NAMALWA (cell line): ENCODE results near the gene AKAP13.

Experiments
- DNase-seq: peaks from one replicate; pipeline ENCODE4 v3.0.0-alpha.2; 2015; ENCODE audit warnings: low spot score

AKAP13 gene

DNA sequence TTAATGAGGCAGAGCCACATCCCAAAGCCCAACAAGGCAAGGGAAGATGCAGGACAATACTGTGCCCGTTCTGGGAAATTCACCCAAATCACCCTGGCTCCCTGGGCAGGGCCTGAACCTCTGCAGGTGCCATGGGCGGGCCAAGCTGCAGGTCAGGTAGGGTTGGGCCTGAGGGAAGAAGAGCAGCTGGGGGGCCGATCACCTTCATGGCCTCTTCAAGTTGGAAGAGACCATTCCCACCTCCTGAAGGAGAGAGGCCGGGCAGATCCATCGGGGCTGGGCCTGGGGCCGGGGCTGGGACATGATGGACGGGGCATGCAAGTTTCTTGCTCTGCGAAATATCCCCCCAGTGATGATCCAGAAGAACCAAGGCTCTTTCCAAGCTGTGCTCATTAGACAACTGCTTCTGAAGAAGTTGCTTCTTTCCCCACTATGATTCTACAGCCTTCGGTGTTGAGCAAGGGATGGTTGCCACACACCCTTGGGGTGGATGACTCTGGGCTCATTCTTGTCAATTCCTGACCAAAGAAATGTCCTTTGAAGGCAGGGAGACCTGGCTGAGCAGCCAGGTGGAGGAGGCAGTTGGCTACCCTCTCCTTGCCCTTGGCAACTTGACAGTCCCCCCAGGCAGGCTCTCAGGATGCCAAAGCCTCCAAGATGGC lies 376.1 kb downstream of the AKAP13 start:
- no peak for DNase-seq

DNA sequence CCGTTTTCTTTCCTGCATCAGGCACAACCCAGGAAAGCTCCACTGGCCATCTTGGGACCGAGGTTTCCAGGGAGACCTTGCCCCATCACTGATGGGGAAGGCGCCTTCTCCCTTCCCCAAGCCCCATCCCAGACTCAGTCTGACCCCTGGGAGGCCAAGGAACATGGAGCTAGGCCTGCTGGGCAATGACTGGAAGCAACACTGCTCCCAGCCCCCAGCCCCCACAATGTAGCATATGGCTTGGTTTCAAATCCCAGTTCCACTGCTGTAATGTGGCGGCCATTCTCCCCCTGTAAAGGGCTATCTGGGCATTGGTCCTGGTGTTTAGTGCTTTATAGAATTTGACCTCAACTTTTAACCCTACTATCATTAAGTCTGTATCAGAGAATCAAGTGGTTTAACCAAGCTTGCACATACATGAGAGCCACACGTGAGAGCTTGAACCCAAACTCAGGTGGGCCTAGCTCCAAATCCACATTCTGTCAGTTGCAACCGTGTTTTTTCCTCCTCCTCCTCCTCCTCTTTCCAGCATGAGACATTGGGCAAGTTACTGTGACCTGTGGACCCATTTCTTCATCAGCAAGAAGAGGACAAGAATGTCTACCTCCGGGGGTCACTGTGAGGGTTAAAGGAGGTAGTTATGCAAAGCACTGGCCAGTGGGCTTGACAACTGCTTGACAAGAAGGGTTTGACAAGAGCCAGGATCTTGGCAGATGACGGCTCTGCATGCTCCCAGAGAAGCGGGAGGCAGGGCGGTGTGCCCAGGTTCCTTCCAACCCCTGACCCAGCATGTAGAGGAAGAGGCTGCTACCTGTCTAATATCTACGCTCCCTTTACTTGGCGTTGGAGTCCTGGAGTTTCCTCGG lies 376.9 kb downstream of the AKAP13 start:
- DNase-seq, result no peak

DNA sequence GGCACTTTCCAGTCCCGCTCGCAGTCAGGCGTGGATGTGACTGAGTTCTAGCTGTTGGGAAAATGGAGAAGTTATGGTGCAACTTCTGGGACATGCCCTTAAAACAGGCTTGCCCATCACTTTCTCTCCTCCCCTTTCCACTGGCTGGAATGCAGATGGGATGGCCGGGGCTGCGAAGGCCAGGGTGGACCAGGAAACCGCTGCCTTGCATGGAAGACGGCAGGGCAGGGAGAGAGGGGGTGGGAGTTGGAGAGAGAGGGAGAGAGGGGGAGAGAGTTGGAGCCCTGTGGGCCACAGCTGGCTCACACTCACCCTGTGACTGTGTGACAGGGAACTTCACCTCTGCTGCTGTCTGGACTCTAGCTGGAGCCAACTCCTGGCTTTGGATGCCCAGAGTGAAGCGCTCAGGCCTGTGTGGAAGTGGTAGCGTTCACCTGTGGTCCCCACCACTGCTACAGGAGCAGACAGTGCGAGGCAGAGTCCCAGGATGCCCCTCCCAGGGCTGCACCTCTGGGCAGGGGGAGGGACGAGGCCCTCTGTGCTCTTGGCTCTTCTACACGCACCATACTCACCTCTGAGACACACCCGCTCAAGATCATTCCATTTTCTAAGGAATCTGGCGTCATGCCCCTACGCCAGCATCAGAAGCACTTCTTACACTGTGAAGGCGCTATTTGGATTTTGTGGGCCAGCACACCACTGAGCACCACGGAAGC lies 377.7 kb downstream of the AKAP13 start:
- DNase-seq, result no peak

DNA sequence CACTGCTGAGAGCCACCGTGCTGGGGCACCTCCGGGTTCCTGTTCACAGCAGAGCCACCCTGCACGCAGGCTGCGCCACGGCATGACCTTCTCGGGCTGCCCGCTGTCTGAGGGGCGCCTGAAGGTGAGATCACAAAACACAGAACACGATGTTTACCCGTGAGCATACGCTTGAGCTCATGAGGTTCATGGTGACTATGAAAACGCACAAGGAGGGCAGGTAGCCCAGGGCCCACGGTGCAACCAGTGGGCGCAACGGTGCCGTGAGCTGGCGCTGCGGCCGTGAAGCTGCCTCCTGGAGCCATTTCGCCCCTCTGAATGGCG lies 378.2 kb downstream of the AKAP13 start:
- DNase-seq, result no peak

DNA sequence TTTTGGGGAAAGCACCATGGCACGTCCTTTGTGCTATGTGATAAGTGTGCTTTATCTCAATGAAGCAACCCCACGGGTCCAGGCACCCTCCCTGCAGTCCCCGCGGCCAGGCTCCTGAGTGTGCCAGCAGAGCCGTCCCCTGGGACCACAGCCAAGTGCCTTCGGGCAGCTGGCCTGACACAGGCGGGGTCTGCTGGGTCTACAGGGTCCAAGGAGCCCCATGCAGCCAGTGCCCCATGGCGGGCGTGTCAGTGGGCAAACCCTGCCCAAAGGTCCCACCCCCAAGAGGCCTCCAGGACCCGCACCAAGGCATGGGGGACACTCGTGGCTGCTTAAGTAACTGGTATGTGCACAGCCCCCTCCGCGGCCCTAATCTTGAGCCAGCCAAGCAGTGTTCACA lies 379.0 kb downstream of the AKAP13 start:
- DNase-seq, result no peak

DNA sequence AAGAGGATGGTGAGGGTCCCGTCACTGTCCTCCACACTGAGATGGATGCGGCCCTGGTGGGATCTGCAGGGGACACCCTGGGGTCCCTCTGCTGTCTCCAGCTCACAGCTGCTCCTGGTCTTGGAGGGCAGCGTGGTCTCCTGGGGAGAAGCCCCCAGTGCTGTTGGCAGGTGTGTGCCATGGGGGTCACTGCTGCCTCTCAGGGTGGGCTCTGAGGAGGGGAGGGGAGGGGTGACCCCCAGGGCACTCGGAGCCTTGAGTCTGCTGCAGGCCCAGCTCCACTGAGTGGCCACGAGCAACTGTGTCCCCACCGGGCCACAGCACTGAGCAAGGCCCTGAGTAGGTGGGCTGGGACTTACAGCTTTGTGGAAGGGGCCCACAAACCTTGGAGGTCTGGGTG lies 379.6 kb downstream of the AKAP13 start:
- DNase-seq, result no peak

DNA sequence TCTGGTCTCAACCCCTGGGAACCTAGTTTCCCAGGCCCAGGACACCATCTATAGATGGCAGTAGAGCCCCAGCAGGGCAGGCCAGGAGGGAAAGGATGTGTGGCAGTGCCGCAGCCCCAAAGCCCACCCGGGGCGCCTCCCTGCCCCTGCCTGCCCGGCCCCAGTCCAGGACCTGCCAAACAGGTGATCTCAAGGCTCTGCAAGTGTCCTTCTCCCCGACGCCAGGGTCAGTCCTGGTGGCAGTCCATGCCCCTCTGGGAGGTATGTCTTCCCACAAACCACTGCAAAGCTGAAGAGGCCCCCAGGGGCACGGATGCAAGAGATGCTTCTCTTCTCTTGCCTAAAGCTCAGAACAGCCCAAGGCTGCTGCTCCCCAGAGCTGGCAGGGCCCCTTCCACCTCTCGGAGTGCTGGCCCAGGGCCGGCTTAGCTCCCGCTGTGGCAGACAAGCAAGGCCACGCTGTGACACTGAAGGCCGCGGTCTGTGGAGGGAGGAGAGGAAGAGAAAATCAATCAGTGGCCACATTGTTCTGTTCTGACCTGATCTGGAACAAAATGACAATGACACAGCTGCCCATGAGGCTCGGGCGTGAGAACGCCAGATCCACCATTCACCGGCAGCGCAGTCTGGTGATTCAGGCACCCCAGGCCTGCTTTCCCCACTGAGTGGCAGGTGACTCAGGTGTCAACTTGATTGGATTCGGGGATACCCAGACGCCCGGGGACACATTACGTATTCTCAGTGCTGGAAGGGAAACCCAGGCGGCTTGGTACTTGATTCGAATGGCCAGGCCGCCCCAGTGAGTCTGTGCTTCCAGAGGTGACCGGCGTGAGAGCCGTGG lies 380.3 kb downstream of the AKAP13 start:
- no peak for DNase-seq

DNA sequence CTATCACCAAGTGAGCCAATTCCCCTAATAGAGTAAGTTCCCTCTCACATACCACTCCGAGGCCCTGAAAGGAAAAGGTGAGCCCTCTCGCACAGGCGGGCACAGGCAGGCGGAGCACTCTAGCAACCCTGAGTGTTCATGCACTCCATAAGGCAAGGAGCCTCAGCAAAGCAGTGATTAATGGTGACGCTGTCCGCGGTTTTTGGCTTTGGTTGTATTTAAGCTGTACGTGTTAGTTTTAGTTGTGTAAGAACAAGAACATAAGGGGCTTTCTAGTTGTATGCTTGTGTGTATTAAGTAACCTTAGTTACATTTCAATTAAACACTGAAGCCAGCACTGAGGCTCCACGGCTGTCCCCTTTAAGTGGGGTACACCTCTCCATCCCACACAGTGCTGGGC lies 381.2 kb downstream of the AKAP13 start:
- DNase-seq, result no peak

DNA sequence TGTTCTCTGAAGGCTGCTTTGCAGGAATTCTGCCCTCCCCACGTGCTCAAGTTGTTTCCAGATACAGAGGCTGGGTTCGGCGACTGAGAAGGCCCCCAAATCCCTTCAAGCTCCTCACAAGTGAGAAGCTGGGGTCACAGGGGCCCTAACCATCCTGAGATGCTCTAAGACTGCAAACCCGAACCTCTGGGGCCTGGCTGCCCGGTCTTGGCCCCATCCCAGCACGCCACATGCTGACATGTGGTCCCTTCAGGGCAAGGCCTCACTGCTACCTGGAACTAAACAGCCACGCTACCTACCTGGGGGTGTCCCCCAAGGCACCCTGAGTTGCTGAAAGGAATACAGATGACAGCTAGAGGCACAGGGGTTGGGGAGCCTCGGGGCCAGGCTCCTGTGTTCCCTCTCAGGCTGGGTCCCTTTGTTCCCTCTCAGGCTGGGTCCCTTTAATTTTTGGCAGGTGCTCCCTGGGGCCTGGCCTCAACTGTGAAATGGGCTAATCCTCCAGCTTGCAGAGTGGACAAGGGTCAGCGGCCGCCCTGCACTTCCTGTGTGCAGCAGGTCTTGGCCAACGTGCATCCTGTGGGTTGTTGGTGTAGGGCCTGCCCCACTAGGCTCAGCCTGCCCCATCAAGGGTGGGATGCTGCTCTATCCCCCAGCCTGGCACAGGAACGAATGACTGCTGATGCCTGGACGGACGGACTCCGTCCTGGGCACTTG lies 381.8 kb downstream of the AKAP13 start:
- DNase-seq, result no peak

DNA sequence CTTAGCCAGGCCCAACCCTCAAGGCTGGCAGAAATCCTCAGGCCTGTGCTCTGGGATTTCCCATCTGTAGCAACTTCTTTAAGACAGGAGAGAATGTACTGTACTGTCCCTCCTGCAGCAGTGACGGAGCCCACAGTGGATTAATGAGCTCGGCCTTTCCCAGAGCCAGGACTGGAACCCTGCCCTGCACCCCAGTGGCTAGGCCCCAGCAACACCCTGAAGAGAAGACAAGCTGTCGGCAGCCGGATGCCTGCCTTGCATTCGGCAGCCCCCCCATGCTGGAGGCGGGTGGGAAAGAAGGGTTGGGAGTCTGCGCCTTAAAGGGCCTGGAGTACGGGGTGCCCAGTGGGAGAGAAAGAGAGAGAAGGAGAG lies 382.3 kb downstream of the AKAP13 start:
- DNase-seq, result no peak

DNA sequence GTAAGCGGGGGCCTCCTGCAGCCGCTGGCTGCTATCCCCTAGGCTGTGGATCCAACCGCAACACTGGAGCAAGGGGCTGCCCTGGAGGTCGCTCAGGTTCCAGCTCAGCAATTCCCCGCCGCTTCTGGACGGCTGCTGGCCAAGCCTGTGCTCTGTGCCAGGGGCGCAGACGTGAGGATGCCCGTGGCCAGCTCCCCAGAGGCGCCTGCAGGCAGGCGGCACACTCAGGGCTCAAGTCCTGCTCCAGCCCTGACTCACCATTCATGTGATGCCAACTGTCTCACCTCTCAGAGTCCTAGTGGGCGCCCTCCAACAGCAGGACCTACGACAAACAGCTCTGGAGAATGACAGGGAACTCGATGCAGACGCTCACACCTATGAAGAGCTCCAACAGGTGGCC lies 382.8 kb downstream of the AKAP13 start:
- no peak for DNase-seq

DNA sequence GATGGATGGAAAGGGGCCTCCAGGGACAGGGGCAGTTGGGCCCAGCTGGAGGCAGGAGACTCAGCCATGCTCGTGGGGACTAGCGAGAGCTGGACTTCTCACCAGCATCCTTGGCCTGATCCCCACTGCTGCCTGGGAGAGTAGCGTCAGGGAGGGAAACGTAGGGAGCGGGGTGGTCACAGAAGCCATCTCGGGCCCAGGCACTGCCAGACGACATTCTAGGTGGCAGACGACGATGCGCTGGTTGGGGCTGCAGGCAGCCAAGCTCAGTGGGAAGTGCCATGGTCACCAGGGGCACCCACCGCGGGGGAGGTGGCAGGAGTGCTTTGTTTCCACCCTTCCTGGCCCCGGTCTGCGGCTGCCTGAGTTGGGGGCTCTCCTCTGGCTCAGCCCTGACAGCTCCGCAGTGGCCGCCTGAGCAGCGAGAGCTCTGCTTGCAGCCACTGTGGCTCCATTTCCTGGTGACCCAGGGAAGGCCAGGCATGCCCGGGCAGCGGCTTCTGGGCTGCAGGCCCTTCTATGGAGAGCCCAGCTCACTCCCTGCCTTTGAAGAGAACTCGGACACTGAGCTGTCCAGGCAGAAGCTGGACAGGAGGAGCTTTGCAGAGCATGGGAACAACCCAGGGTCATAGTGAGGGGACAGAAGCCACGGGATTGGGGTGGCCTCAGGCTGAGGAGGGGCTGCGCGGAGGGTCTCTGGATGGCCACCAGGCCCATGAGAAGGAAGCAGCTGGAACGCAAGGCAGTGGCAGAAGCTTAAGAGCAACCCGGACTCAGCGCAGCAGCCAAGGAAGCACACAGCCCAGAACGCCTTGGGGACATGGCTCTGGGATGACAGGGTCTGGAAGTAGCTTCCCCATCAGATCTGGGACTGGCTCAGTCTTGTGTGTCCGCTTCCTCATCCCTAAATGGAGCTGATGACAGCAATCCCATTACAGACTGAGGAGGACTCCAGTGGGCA lies 383.6 kb downstream of the AKAP13 start:
- DNase-seq, result no peak

DNA sequence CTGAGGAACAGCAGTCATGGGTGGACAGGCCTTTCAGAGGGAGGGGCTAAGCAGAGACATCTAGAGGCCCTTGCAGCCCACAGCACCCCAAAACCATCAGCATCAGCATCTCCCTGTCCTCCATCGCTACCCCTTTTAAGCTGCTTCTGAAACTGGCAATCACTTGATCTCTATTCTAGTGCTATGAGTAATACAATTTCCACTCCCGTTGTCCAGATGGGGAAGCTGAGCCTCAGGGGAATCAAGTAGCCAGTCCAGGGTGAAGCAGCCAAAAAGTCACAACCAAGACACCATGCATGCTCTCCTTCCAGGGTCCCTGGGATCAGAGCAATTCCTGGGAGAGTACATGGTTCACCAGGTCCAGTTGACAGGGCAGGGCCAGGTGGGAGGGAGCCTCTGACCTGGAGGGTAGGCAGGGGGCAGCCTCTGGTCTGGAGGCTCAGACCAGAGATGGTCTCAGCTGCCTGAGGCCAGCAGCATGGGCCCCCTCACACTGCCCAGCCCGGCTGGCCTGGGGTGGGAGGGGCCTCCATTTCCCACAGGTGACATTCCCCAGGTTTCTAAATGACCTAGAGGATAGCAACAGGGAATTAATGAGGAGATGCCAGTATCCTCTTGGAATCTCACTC lies 384.4 kb downstream of the AKAP13 start:
- DNase-seq, result no peak

DNA sequence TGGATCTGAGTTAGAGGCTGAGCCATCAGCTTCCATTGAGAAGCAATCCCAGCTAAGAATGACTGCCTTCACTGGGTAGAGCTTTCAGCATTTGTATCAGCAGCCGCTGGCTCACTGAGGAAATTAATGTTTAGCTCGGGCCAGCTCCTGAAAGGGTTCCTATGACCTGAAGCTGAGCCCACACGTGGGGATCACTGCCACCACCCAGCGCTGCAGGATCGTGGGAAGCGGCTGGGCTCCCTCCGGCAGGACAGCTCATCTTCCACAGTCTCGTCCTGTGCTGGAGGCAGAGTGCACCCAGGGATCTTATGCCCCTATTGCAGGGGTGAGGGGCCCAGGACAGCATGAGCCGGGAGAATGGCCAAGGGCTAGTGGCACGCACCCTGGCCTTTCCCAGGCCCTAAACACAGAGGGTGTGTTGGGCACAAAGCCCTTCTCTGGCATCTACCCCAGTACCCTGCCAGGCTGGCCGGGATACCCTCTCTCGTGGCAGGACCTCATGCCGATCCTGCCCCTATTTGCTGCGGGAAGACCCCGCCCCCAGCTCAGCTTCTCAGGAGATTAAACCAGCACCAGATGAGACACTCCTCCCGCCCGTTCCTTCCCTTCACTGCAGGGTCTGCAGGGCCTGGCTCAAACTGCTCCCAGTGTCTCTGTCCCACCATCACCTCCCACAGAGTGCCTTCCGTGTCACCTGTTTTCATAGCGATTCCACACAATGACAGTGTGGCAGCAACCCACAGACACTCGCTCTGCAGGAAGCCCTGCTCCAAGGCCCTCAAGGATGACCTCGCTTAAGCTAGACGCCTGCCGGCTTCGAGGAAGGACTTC lies 385.8 kb downstream of the AKAP13 start:
- DNase-seq, result no peak

DNA sequence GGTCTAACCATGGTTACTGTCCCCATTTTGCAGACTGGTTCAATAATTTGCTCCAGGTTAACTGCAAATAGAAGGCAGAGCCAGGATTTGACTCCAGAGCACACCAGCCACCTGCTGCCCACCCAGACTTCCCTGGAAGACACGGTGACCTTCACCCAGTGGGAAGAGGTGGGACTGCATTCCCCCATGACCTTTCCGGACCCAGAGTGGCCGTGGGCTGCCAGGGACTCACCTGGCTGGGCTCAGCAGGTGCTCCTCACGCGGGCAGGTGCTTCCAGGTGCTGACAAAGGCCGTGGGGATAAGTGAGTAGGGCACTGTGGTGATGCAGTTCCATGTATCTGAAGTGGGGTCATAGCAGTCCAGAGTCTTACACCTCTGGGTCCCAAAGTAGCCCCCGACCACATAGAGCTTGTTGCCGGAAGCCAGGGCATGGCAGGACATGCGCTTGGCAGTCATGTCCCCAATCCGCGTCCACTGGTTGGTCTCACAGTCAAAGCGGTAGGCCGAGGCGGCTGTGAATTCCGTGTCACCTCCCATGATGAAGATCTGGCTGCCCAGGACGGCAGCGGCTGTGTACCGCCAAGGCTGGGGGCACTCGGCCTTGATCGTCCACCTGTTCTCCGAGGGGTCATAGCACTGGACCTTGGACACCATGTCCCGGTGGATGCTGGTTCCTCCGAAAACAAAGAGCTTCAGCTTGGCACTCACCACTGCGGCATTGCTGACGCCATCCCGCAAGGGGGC lies 387.6 kb downstream of the AKAP13 start:
- DNase-seq, result no peak

DNA sequence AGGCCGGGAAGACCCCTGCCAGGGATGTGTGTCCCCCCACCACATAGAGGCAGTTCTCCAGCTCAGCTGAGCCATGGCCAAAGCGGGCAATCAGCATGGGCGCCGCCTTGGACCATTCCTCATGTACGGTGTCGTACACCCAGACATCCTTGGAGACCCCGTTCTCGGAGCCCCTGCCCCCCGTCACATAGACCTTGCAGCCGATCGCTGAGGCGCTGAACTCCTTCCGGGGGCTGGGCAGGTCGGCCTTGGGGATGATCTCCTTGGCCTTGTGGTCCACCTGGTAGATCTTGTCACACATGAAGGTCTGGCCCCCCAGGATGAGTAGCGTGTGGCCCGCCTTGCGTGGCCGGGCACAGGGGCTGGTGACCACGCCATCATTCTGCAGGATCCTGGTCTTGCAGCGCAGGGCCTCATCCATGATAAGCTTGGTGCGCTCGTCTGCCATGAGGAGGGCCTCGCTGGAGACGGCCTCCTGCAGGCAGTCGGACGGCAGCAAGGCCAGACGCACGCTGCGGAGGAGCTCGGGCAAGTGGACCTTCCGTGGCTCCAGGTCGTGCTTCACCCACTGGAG lies 388.3 kb downstream of the AKAP13 start:
- no peak for DNase-seq

DNA sequence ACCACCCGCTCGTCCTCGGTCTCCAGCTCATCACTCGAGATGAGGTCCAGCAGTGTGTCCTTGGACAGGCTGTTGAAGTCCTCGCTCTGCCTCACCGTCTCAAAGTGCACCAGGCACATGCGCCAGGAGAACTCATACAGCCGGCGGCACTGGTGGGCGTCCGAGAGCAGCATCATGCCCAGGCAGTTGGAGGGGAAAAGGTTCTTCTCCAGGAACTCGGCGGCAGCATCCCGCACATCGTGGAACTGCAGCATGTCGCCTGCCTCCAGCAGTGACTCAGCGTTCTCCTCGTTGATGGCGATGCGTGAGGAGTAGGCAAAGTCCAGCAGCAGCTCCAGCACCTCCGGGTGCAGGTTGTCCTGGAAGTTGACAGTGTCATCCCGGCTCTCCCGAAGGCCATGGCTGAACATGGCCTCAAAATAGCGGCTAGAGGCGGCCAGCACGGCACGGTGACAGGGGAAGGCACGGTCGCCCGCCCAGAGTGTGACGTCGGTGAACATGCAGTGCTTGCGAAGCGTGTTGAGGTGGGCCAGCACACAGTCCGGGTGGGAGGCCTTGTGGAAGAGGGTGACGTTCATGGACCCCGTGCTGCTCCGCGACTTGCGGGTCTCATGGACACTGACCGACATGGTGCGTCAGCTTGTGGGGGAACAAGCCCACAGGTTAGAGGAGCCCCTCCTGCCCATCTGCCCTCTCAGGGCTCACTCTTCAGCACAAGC lies 388.9 kb downstream of the AKAP13 start:
- no peak for DNase-seq
